PC-3 (cell line): ENCODE measurements around the gene BAIAP3. TPM values are rescaled to one million over a fixed set of nuclear protein-coding genes. Genes with fewer than 3 reads are reported as not detected.
A peak's percentile ranks its signal among the peaks of the same experiment; 100 is the strongest.

Experiments used
- ATAC-seq: fragments of 200-7000 bp; cut with Tn5 transposase; 2 replicates; pipeline ENCODE4 v1.9.1; 2020; ENCODE audit warnings: mild to moderate bottlenecking, moderate library complexity
- BruUV-seq: library from RNA; stranded (reverse); fragments of 400-500 nt; replicated peaks from 2 replicates; lab custom pipeline; 2021; lab: Mats Ljungman, UMichigan
- CTCF ChIA-PET: fragments of 300-600 bp; sonication (Branson Sonifier 250); formaldehyde crosslinking; loops from one replicate; lab custom pipeline; 2022; ENCODE audit warnings: antibody characterized with exemption; lab: Charles Lee
- POLR2A ChIA-PET: fragments of 300-600 bp; sonication (Branson Sonifier 250); formaldehyde crosslinking; loops from one replicate; lab custom pipeline; 2022; ENCODE audit warnings: antibody characterized with exemption; ENCODE audit not compliant: unreplicated experiment; lab: Charles Lee
- DNase-seq: peaks from one replicate; pipeline ENCODE4 v3.0.0-alpha.2; 2015
- H2AFZ ChIP-seq: fragments of 300-600 bp; sonication (generic); 2 replicates; pipeline ENCODE4 v1.6.0; 2016; ENCODE audit warnings: antibody characterized with exemption, low read length
- H3F3A ChIP-seq: fragments of 300-600 bp; sonication (generic); one replicate; pipeline ENCODE4 v1.6.0; 2017; ENCODE audit warnings: antibody characterized with exemption, low read length, control low read depth, mild to moderate bottlenecking; ENCODE audit not compliant: unreplicated experiment
- H3K27ac ChIP-seq: fragments of 300-600 bp; sonication (generic); 2 replicates; pipeline ENCODE4 v1.5.1; 2016; ENCODE audit warnings: mild to moderate bottlenecking, low read length
- H3K27me3 ChIP-seq: fragments of 300-600 bp; sonication (generic); 2 replicates; pipeline ENCODE4 v1.6.1; 2016; ENCODE audit warnings: low read length, mixed read lengths
- H3K36me3 ChIP-seq: fragments of 300-600 bp; sonication (generic); 2 replicates; pipeline ENCODE4 v1.6.1; 2016; ENCODE audit warnings: low read depth, mixed run types, low read length, mixed read lengths
- H3K4me1 ChIP-seq: fragments of 300-600 bp; sonication (generic); 2 replicates; pipeline ENCODE4 v1.5.1; 2016; ENCODE audit warnings: low read length; ENCODE audit not compliant: insufficient read depth
- H3K4me2 ChIP-seq: fragments of 300-600 bp; sonication (generic); 2 replicates; pipeline ENCODE4 v1.6.0; 2016; ENCODE audit warnings: low read length
- H3K4me3 ChIP-seq: fragments of 300-600 bp; sonication (generic); 2 replicates; pipeline ENCODE4 v1.5.1; 2016; ENCODE audit warnings: mild to moderate bottlenecking, low read length, mixed read lengths
- H3K79me2 ChIP-seq: fragments of 300-600 bp; sonication (generic); 2 replicates; pipeline ENCODE4 v1.6.1; 2017; ENCODE audit warnings: low read length, mixed read lengths
- H3K9ac ChIP-seq: fragments of 300-600 bp; sonication (generic); 2 replicates; pipeline ENCODE4 v1.6.0; 2016; ENCODE audit warnings: mild to moderate bottlenecking, low read length
- H3K9me2 ChIP-seq: fragments of 300-600 bp; sonication (generic); replicated peaks from 2 replicates; pipeline ENCODE4 v1.6.1; 2016; ENCODE audit warnings: mixed run types, low read length, mixed read lengths
- H3K9me3 ChIP-seq: fragments of 300-600 bp; sonication (generic); 2 replicates; pipeline ENCODE4 v1.6.1; 2016; ENCODE audit warnings: low read length, mixed read lengths
- H4K20me1 ChIP-seq: fragments of 300-600 bp; sonication (generic); 2 replicates; pipeline ENCODE4 v1.6.1; 2016; ENCODE audit warnings: low read length, mixed read lengths
- EZH2 ChIP-seq: fragments of 300-600 bp; sonication (generic); IDR thresholded peaks from one replicate; pipeline ENCODE4 v1.6.1; 2017; ENCODE audit warnings: antibody characterized with exemption, mild to moderate bottlenecking, low read length; ENCODE audit not compliant: unreplicated experiment
- EZH2phosphoT487 ChIP-seq: fragments of 300-600 bp; sonication (generic); IDR thresholded peaks from 2 replicates; pipeline ENCODE4 v1.6.1; 2018; ENCODE audit warnings: mild to moderate bottlenecking, antibody characterized with exemption, low read length, borderline replicate concordance
- intact Hi-C: fragments of 100-400 bp; cut with micrococcal nuclease; formaldehyde crosslinking; loops from 2 replicates; pipeline ENCODE4 v1.9.0; 2023
- total RNA-seq: library from RNA; depleted of rRNA; stranded (reverse); fragments of >200 nt; gene quantifications from 2 replicates; pipeline ENCODE4 v1.2.3, GENCODE V29; 2014
- TF ChIP-seq, protein P1 (sequence below): fragments of 300-600 bp; sonication (generic); conservative IDR thresholded peaks from 2 replicates; pipeline ENCODE4 v1.5.1; 2017; ENCODE audit warnings: antibody characterized with exemption, low read depth, mild to moderate bottlenecking, low read length

BAIAP3 gene
- total RNA-seq, 1 experiment from 2014 or later = 13.1 TPM

DNA sequence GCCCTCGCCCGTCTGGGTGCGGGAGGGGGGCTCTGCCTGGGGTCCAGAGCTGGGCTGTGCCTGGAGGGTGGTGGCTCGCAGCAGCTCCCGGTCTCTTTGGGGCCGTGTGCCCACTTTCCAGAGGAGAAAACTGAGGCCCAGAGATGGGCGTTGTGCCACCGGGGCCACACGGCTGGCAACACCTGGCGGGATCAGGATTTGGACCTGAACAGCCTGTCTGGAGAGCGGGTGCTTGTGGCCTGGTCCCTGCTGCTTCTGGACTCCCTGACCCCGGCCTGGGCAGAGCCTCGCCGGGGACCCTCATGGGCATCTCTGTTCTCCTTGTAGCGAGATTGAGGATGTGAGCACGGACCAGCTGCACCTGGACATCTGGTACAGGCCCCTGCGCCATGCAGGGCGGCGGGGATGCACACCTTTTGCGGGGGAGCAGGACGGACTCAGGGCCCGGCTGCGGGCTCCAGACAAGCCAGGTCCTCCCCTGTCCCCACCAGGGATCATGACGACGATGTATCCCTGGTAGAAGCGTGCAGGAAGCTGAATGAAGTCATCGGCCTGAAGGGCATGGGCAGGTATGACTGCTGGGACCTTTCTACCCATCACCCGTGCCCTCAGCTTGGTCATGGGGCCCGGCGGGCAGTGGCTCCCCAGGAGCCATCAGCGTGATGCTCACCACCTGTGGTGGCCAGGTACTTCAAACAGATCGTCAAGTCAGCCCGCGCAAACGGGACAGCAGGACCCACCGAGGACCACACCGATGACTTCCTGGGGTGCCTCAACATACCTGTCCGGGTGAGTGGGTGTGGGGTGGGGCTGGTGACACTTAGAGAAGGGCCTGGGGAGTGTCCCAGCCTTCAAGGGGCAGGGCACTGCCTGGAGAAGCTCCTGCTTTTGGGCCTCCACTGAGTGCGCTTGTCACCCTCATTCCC lies 8.3 kb downstream of the BAIAP3 start:
- ATAC-seq = no peak
- POLR2A ChIA-PET = no interaction called here
- H3K4me2 ChIP-seq = peak overlapping the region; percentile 77; the same call in 1 of the 2 replicates

DNA sequence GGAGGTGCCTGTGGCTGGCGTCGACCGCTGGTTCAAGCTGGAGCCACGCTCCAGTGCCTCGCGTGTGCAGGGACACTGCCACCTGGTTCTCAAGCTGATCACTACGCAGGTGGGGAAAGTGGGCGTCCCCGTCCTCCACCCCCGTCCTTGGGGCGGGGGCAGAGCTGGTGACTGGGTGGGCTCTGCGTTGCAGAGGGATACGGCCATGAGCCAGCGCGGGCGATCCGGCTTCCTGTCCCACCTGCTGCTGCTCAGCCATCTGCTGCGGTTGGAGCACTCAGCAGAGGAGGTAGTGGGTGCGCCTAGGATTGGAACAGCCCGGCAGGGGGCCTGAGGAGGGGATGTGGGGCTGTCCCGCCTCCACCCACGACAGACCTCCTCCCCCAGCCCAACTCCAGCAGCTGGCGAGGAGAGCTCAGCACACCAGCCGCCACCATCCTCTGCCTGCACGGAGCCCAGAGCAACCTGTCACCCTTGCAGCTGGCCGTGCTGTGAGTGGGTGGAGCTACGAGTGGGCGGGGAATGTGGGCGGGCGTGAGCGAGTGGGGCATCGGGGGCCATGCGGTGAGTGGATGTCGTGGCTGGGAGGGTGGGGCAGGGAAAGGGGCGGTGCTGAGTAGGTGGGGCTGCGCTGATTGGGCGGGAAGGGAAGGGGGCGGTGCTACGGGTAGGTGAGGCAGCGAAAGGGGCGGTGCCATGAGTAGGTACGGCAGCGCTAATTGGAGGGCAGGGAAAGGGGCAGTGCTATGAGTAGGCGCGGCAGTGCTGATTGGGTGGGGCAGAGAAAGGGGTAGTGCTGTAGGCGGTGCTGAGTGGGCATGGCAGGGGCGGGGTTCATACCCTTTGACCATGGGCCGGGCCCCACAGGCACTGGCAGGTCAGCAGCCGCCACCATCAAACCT lies 9.3 kb downstream of the BAIAP3 start:
- no peaks in the 10 kb centered on the region; the same call in 1 of the 2 replicates for H3K4me1 ChIP-seq
- ChIA-PET POLR2A (interaction anchor here (0.5 to 0.8 kb wide), 5 partner anchors 13 to 635 kb away, joined by 9 to 20 read pairs (median 12); partner anchors contain the start of genes CHTF18 and RPUSD1), CTCF (interaction anchor here (0.6 to 1.0 kb wide), 6 partner anchors 9 to 1677 kb away, joined by 3 to 8 read pairs (median 4); partner anchors contain the start of genes BAIAP3, CCDC154 and TNFRSF12A)
- BruUV-seq = no TSS peak
- H3K79me2 ChIP-seq = no peaks in the 10 kb centered on the region
- no peaks in the 10 kb centered on the region for H3K36me3 ChIP-seq
- H4K20me1 ChIP-seq = no peaks in the 10 kb centered on the region
- peak overlapping the region; percentile 76 for H2AFZ ChIP-seq
- peak; percentile 97 for ATAC-seq
- peak; percentile 94 for DNase-seq
- no peaks in the 10 kb centered on the region for H3K9me2 ChIP-seq
- no peak overlapping the region for H3K27ac ChIP-seq
- H3K9ac ChIP-seq = peak overlapping the region; percentile 40; the same call in 1 of the 2 replicates
- no peaks in the 10 kb centered on the region for H3F3A ChIP-seq
- peak overlapping the region; percentile 100 for H3K4me2 ChIP-seq
- intact Hi-C loops = no loop called here
- H3K9me3 ChIP-seq = no peaks in the 10 kb centered on the region
- TF ChIP-seq EZH2phosphoT487 = no peak
- no peak for TF ChIP-seq EZH2
- TF ChIP-seq, protein P1, sequence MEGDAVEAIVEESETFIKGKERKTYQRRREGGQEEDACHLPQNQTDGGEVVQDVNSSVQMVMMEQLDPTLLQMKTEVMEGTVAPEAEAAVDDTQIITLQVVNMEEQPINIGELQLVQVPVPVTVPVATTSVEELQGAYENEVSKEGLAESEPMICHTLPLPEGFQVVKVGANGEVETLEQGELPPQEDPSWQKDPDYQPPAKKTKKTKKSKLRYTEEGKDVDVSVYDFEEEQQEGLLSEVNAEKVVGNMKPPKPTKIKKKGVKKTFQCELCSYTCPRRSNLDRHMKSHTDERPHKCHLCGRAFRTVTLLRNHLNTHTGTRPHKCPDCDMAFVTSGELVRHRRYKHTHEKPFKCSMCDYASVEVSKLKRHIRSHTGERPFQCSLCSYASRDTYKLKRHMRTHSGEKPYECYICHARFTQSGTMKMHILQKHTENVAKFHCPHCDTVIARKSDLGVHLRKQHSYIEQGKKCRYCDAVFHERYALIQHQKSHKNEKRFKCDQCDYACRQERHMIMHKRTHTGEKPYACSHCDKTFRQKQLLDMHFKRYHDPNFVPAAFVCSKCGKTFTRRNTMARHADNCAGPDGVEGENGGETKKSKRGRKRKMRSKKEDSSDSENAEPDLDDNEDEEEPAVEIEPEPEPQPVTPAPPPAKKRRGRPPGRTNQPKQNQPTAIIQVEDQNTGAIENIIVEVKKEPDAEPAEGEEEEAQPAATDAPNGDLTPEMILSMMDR = no peak
- H3K27me3 ChIP-seq = no peaks in the 10 kb centered on the region
- peak overlapping the region; percentile 87 for H3K4me3 ChIP-seq

More for the DNA sequence above, 8.3 kb downstream of the BAIAP3 start:
- no TSS peak for BruUV-seq
- Histone ChIP-seq H2AFZ (no peak overlapping the region), H3K4me3 (no peak overlapping the region), H3K27me3 (no peaks in the 10 kb centered on the region), H3K9ac (no peak overlapping the region), H3K36me3 (no peaks in the 10 kb centered on the region), H3K4me1 (no peaks in the 10 kb centered on the region; the same call in 1 of the 2 replicates), H3K27ac (no peak overlapping the region), H3F3A (no peaks in the 10 kb centered on the region), H3K9me3 (no peaks in the 10 kb centered on the region), H3K79me2 (no peaks in the 10 kb centered on the region), H4K20me1 (no peaks in the 10 kb centered on the region), H3K9me2 (no peaks in the 10 kb centered on the region)
- CTCF ChIA-PET = interaction anchor here (0.7 kb wide), 1 partner anchor 1678 kb away, joined by 4 read pairs; the partner anchor contains the start of gene TNFRSF12A
- intact Hi-C loops = no loop called here
- TF ChIP-seq, protein P1 = no peak
- TF ChIP-seq EZH2phosphoT487 (no peak), EZH2 (no peak)
- no peak for DNase-seq
